ENCODE data around the gene IL22RA1. TPM values are rescaled to one million over a fixed set of nuclear protein-coding genes. Genes with fewer than 3 reads are reported as not detected.

Gene IL22RA1
- total RNA-seq, 1 experiment from 2014 or later = 0.13 TPM

DNA sequence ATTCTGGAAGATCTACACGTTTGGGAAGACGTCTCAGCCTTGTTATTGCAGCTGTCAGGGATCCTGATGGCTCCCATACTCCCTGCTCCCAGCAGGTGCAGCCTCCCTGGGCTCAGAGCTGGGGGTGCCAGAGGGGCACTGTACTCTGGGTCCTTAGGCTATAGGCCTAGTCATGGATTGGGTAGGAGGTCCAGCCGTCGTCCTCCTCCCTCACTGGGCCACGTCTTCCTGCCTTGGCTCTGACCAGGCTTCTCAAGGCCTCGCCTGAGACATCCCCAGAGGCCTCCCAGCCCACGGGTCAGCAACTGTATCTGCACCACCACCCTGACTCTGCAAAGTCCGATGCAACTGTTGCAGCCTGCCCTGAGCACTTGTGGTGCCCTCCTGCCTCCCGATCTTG, 49.2 kb downstream of the IL22RA1 start:
- Histone ChIP-seq H3K4me2 (ENCODE audit: insufficient read depth, insufficient read length, low read length) (no peak overlapping the region), H3K23ac (ENCODE audit: insufficient read length, low read depth, low read length) (no peak overlapping the region), H3K27me3 (ENCODE audit: insufficient read depth, low read length) (no peaks in the 10 kb centered on the region), H3K9ac (ENCODE audit: extremely low read depth, insufficient read length, low read length) (no peak overlapping the region), H4K91ac (ENCODE audit: insufficient read length, low read depth, low read length) (no peak overlapping the region), H3K4ac (ENCODE audit: low read depth, low read length) (no peak overlapping the region), H3K23me2 (ENCODE audit: insufficient read length, low read depth, low read length, poor library complexity, severe bottlenecking) (no peaks in the 10 kb centered on the region), H3K79me1 (ENCODE audit: insufficient read depth, low read depth, low read length, poor library complexity, severe bottlenecking) (no peaks in the 10 kb centered on the region), H3K27ac (ENCODE audit: insufficient read length, low read depth, low read length) (no peak overlapping the region), H4K5ac (ENCODE audit: insufficient read length, low read depth, low read length) (no peak overlapping the region), H2BK120ac (ENCODE audit: low read depth, low read length, poor library complexity, severe bottlenecking) (no peak overlapping the region), H3T11ph (ENCODE audit: low read length) (no peak overlapping the region), H3K14ac (ENCODE audit: insufficient read depth, low read length) (no peak overlapping the region), H3K9me3 (ENCODE audit: control insufficient read depth, low read depth, low read length) (no peaks in the 10 kb centered on the region), H2BK15ac (ENCODE audit: low read depth, low read length) (no peak overlapping the region), H4K8ac (replicated peaks; ENCODE audit: insufficient read length, low read depth, low read length) (no peak overlapping the region), H2BK12ac (ENCODE audit: insufficient read length, low read depth, low read length) (no peak overlapping the region), H2AFZ (ENCODE audit: low read length) (no peak overlapping the region), H3K79me2 (ENCODE audit: insufficient read depth, low read length) (no peaks in the 10 kb centered on the region), H3K4me1 (ENCODE audit: insufficient read depth, low read length) (no peaks in the 10 kb centered on the region), H3K56ac (ENCODE audit: insufficient read length, low read depth, low read length) (no peak overlapping the region), H2AK5ac (ENCODE audit: insufficient read length, low read length) (no peak overlapping the region), H2BK20ac (ENCODE audit: low read depth, low read length, poor library complexity, severe bottlenecking) (no peak overlapping the region), H4K20me1 (ENCODE audit: control insufficient read depth, insufficient read depth, insufficient read length) (no peaks in the 10 kb centered on the region), H2BK5ac (ENCODE audit: insufficient read length, low read length) (no peak overlapping the region), H3K18ac (ENCODE audit: insufficient read length, low read depth, low read length) (no peak overlapping the region)
- H3K9me3 Mint-ChIP-seq = no peaks in the 10 kb centered on the region
- TF ChIP-seq, protein P1, sequence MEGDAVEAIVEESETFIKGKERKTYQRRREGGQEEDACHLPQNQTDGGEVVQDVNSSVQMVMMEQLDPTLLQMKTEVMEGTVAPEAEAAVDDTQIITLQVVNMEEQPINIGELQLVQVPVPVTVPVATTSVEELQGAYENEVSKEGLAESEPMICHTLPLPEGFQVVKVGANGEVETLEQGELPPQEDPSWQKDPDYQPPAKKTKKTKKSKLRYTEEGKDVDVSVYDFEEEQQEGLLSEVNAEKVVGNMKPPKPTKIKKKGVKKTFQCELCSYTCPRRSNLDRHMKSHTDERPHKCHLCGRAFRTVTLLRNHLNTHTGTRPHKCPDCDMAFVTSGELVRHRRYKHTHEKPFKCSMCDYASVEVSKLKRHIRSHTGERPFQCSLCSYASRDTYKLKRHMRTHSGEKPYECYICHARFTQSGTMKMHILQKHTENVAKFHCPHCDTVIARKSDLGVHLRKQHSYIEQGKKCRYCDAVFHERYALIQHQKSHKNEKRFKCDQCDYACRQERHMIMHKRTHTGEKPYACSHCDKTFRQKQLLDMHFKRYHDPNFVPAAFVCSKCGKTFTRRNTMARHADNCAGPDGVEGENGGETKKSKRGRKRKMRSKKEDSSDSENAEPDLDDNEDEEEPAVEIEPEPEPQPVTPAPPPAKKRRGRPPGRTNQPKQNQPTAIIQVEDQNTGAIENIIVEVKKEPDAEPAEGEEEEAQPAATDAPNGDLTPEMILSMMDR (conservative IDR thresholded peaks at IDR 0.05) = no peak
- no peak overlapping the region for H3K27ac Mint-ChIP-seq
- H3K27me3 Mint-ChIP-seq (ENCODE audit: low read depth) = no peaks in the 10 kb centered on the region; the same call in none of the 2 replicates
- H3K36me3 Mint-ChIP-seq (ENCODE audit: insufficient read depth in 1 of 3, low read depth in 3 of 3) = no peaks in the 10 kb centered on the region
- DNase-seq = no peak
- H3K4me3 Mint-ChIP-seq = no peak overlapping the region
- WGBS (ENCODE audit: extremely low coverage, insufficient read length, low lambda C conversion rate) = no CpG with 5 or more reads among the region's 9 CpGs
- H3K4me1 Mint-ChIP-seq = peaks cover 10 to 25% of the 10 kb centered on the region in 2 experiments

All from H9 (cell line).